UCSD-AML1 (cell line): ENCODE data around the gene RASSF7.

Source experiments
- DNase-seq: peaks from one replicate; lab custom pipeline; 2025; ENCODE audit not compliant: unreplicated experiment; lab: John Stamatoyannopoulos, UW

Gene RASSF7

GRCh38 chr11:581752-582151 lies 21.0 kb downstream of the RASSF7 start:
- no peak for DNase-seq

GRCh38 chr11:584287-584686 lies 23.5 kb downstream of the RASSF7 start:
- DNase-seq = no peak

- no peak for DNase-seq
These were observed 25.9 kb downstream of the RASSF7 start for GRCh38 chr11:586376-587316.

- no peak for DNase-seq
These were observed 26.8 kb downstream of the RASSF7 start for GRCh38 chr11:587546-587945.

- DNase-seq = no peak
These were observed 27.2 kb downstream of the RASSF7 start for GRCh38 chr11:587978-588380.

GRCh38 chr11:589798-590197 lies 29.0 kb downstream of the RASSF7 start:
- DNase-seq = no peak

- DNase-seq = no peak
These were observed 30.2 kb downstream of the RASSF7 start for GRCh38 chr11:590997-591396.

- no peak for DNase-seq
These were observed 31.7 kb downstream of the RASSF7 start for GRCh38 chr11:592501-592900.

GRCh38 chr11:592918-593317 lies 32.1 kb downstream of the RASSF7 start:
- DNase-seq = no peak

- DNase-seq = no peak
These were observed 32.6 kb downstream of the RASSF7 start for GRCh38 chr11:593347-593746.

GRCh38 chr11:595400-595799 lies 34.6 kb downstream of the RASSF7 start:
- no peak for DNase-seq

GRCh38 chr11:596374-596773 lies 35.6 kb downstream of the RASSF7 start:
- no peak for DNase-seq

GRCh38 chr11:597166-597725 lies 36.5 kb downstream of the RASSF7 start:
- DNase-seq = no peak

GRCh38 chr11:598005-598680 lies 37.4 kb downstream of the RASSF7 start:
- no peak for DNase-seq

- DNase-seq = no peak
These were observed 40.9 kb downstream of the RASSF7 start for GRCh38 chr11:601573-602245.

GRCh38 chr11:603154-603553 lies 42.4 kb downstream of the RASSF7 start:
- no peak for DNase-seq

- DNase-seq = no peak
These were observed 44.7 kb downstream of the RASSF7 start for GRCh38 chr11:605286-606129.

- DNase-seq = no peak
These were observed 45.5 kb downstream of the RASSF7 start for GRCh38 chr11:606245-606644.

- no peak for DNase-seq
These were observed 46.4 kb downstream of the RASSF7 start for GRCh38 chr11:607020-607780.
